HG02870 (cell line): ENCODE results near the gene TMC6.
A peak's percentile ranks its signal among the peaks of the same experiment; 100 is the strongest.
"Not testable (repeated sequence)": the region's sequence is repeated elsewhere in the genome, so short reads cannot be mapped to it uniquely, and the experiment has no call there.

Source experiments
- ATAC-seq: cut with Tn5 transposase; IDR thresholded peaks from one replicate; pipeline ENCODE4 v1.9.1; 2021; ENCODE audit warnings: mild to moderate bottlenecking, moderate library complexity; ENCODE audit not compliant: unreplicated experiment

TMC6 gene

DNA sequence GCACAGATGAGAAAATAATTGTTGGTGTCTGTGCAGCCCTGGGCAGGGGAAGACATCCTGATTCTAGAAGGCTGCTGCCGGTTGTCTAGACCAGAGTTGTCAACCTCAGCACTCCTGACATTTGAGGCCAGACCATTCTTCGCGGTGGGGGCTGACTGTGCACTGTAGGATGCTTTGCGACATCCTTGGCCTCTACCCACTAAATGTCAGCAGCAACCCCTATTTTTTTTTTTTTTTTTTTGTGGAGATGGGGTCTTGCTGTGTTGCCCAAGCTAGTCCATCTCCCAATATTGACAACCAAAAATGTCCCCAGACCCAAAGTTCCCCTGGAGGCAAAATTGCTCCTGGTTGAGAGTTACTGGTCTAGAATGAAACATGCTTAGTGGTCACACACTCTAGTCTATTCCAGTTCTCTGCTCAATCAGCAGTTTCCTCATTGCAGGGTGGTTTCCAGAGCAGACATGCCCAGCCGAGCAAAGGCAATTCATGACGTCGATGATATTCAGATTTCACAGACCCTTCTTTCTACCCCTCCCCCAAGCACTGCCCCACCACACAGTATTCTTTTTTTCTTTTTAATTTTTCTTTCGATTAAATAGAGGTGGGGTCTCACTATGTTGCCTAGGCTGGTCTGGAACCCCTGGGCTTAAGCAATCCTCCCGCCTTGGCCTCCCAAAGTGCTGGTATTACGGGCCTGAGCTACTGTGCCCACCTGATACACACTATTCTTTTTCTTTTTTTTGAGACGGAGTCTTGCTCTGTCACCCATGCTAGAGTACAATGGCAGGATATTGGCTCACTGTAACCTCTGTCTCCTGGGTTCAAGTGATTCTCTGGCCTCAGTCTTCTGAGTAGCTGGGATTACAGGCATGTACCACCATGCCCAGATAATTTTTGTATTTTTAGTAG, 26.6 kb upstream of the TMC6 start:
- ATAC-seq: peak; percentile 49

DNA sequence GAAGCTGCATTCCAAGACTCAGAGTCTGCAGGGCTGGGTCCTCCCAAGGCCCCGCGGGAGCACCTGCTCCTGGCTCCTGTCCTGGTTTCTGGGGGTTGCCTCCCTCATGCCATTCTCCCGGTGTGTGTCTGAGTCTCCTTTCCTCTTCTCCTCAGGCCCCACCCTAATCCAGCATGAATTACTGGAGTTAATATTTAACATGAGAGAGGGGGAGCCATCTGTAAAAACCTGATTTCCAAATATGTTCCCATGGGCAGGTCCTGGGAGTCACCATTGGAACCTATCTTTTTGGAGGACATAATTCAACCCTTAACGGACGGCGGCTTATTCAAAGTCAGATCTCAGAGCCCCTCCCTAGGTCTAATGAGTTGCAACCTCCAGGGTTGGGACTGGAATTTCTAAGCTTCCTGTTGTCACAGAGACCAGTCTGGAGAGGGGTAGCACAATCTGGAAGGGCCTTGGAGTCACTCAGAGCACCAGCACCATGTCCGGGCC, 23.0 kb upstream of the TMC6 start:
- no peak for ATAC-seq

DNA sequence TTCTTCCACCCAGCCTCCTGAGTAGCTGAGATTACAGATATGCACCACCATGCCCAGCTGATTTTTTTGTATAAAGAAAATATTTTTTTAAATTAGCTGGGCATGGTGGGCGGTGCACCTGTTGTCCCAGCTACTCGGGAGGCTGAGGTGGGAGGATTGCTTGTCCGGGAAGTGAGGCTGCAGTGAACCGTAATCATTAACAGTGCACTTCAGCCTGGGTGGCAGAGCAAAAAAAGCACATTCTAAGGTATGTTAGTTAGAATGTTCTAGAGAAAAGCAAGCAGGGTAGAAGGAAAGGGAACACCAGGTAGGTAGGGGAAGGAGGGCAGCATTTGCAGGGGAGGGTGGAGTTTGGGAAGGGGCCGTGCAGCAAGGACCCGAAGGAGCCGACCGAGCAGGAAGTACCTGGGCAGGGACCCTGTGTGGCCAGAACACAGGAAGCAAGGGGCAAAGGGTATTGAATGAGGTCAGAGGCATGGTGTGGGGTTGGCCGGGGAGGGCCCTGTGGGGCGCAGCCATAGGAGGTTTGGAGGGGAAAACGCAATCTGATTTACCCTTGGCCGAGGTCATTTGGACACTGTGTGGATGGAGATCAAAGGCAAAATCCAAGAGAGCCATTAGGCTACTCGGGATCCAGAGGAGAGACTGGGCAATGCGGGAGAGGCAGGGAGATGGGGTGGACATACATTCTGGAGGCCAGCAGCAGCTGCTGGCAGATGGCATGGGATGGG, 19.9 kb upstream of the TMC6 start:
- no peak for ATAC-seq

DNA sequence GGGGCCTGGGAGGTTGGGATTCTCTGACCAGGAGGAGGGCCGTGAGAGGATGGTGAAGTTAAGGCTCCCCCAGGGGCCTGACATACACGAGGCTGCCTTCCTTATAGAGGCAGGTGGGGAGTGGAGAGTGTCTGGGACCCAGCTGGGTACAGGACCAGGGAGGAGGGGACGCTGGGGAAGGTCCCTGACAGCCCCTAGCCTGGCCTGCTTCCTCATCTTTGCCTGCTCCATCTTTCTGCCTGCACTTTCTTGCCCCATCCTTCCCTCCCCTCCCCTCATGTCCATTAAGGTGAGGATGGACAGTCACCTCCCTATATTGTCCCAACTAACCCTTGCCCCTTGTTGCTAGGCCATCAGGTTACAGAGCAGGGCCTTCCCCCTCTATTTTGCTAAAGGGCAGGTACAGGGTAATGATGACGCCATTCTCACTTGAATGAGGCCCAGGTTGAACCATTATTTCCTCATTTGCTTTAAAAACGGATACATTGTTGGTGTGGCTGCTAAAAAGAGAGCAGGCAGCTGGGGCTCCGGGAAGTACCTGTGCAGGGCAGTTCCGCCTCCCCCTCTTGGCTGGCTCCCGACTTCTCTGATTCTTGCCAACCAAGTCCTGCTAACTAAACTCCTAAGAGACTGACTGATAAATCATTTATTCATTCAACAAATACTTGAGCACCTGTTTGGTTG, 18.9 kb upstream of the TMC6 start:
- peak; percentile 54 for ATAC-seq

DNA sequence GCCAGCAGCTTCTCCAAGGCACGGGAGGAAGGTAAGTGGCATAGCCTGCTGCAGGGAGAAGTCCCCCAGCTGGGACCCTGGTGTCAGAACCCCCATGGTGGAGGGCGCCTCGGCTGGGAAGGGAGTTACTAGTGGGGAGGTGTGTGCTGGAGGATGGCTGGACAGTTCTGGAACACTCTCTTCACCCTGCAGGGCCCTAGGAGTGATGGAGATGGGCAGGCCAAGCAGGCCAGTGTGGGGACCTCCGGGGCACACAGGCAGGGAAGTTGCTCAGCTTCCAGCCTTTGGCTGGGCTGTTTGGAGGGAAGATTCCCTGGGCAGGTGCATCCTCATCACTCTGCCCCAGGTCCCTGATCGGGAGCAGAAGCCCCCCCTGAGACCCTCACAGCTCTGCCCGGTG, 18.3 kb upstream of the TMC6 start:
- no peak for ATAC-seq

DNA sequence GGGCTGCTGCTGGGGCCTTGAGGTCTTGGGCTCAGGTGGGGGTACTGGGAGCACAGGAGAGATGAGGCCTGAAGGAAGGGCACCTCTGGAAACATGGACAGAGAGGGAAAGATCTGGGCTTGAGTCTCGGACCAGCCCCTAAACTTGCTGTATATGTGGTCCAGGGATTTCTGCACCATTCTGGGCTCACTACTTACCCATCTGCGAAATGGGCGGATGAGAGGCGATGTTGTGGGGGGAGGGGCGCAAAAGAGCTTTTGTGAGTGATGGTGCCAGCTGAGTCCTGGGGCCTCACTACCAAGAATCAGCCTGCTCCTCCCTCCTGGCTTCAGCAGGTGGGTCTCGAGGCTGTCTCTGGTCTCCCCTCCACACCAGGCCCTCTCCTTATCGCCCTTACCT, 17.9 kb upstream of the TMC6 start:
- ATAC-seq: no peak

DNA sequence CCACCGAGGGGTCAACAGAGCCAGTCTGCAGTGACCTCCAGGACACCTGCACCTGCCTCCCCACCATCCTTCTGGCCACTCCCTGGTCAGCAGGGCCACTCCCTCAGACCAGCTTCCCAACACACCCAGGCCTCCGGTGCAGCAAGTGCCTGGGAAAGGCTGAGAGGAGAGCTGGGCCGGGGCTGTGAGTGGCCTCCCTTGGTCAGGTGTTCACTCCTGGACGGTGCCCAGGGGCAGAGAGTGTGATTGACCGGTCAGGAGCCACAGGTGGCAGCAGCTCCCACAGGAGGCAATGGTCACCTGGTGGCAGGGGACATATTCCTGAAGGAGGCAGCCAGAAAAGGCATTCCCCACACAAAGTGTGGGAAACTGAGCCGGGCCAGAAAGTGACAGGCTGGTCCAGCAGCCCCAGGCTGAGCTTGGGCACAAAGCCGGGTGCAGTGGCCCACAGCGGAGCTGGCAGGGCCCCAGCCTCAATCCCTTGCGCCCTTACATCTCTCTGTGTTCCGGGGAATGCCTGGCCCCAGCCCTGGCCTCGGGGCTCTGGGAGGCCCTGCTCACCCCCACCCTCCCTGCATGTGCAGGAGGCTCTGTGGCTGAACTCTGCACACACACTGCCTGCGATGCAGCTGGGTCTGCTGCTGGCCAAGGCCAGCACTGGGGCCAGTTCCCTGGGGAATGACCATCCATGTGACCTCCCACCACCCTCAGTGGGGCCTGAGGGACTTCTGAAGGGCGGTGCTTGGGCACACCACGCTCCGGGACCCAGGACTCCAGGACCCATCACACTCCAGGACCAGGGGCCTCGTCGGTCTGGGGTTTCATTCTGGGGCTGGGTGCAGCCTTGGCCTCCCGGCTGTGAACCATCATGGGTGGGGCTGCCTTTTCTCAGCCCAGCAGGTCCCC, 16.4 kb upstream of the TMC6 start:
- no peak for ATAC-seq

DNA sequence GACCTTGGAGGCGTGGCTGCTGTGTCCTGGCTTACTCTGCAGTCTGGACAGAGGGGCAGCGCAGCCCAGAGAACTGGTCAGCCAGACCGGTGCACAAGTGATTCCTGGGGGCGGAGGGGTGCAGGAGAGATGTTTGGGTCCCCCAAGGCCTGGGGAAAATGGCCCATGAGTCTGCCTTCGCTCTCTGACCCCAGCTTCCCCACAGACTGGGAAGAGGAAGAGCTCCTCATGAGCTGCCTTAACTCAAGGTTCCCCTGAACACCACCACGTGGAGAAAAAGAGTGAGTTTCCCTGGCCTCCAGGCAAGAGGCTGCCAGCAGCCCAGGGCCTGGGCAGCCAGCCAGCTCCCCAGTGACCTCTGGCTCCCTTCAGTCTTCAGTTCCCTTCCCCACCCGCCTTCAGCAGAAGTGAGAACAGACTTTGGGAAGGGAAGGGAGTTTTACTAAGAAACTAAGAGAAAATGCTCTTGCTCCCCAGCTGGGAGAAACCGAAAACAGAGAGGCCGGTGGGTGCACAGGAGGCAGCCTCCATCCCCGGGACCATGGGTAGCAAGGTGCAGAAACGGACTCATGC, 15.7 kb upstream of the TMC6 start:
- no peak for ATAC-seq

DNA sequence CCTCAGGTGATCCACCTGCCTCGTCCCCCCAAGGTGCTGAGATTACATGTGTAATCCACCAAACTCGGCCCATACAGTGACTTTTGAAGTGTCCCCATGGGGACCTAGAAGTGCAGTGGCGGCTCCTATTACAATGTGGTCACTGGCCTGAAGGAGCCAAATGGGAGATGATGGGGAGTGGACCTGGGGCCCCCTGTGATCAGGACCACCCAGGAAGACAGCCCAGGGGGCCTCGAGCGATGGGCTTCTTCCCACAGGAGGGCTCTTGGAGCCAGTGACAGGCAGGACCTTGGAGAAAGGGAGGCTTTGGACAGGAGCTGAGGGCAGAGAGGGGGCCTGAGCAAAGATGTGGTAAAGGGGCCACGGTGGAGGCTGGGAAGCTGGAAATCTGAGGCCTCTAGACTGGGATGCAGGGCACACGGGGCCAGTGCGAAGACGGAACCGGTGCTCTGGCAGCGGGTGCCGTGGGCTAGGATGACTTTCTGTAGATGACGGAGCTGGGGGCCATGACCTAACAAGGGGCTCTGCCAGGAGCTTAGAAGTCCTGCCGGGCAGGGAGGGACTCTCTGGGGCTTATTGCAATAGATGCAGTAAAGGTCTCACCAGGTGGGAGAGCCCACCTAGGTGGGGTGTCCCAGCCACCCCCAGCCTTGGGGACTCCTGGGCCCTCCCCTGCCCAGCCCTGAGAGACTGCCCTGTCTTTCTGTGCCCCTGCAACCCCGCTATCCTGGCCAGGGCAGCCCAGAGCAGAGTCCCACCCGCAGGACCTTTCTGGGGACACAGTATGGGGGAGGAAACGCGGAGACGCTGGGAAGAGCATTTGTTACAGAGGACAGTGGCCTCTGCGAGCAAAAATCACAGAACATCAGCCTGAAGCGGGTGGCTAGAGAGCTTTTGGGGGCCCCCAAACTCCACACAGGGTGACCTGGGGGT, 14.9 kb upstream of the TMC6 start:
- no peak for ATAC-seq

DNA sequence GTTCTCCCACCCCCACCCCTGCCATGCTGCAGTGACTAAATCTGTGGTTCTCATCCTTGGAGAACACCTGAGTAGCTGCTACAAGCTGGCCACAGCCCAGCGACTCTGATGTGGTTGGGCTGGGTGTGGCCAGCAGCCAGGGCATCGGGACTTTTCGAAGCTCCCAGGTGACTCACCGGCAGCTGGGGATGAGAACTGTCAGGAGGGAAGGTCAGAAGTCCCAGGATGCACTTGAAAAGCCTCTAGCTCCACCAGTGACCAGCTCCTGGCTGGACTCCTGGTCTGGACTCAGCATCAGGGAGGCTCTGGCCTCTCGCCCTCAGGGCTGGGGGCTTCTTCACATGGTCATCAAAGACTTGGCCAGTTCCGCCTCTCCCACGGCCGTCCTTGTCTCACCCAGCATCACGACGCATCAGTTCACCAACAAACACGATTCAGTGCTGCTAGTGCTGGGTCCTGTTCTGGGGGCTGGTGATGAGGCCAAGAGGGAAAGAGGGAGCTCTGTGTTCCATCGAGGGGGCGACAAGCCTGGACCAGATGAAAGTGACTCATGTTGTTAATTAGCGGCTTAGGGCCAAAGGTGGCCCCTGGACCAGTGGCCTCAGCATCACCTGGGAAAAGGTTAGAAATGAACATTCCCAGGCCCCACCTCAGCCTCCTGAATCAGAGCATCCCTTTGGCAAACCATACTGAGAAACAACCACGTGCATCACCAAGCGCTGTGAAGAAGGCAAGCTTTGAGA, 13.7 kb upstream of the TMC6 start:
- no peak for ATAC-seq

DNA sequence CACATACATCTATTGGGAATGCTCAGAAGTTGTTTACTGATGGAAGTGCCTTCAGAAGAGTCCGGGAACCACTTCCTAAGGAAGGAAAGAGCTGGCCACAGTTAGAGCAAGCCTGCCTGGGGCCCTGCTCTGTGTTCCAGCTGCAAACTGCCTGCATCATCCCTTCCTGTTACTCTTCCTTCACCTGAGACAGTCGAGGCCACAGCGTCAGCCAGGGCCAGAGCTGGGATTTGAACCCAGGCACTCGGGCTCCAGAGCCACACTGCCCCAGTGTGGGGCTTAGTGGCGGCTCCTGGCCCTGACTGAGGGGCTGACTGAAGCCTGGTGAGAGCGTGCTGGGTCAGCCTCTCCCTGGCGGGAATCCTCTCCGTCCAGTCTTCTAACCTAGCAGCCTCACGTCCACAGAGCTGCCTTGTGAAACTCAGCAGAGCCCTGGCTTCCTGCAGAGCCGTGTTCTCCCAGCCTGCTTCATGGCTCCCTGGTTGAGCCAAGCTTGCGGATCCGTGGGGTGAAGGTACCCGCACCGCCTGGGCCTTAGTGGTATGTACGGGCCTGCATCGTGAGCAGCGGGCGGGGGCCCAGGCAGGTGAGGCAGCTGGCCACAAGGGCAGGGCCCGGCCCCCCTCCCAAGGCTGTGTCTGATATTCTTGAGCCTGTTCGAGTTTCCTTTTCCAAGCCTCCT, 13.0 kb upstream of the TMC6 start:
- no peak for ATAC-seq

DNA sequence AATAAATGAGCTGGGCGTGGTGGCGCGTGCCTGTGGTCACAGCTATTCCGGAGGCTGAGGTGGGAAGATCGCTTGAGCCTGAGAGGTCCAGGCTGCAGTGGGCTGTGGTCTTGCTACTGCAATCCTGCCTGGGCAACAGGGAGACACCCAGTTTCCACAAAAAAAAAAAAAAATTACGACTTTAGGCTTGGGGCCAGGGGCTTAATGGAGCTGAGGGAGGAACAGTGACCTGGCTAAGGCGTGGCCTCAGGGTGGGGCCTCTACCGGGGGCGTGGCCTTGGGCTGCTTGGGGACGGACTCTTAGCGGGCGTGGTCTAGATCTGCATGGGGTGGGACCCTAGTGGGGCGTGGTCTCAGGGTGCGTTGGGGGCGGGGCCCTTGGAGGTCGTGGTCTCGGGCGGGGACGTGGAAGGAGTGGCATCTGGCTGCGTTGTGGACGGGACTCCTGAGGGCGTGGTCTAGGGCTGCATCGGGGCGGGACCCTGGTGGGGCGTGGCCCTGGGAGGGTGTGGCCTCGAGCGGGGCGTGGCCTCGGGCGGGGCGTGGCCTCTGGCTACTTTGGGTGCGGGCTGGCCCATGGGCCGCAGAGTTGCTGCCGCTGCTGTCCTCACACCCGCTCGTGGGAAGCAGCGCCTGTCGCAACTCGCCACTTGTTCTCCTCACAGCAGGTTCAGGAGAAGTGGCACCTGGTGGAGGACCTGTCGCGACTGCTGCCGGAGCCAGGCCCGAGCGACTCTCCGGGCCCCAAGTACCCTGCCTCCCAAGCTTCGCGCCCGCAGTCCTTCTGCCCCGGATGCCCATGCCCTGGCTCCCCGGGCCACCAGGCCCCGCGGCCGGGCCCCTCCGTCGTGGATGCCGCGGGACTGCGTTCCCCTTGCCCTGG, 11.9 kb upstream of the TMC6 start:
- ATAC-seq: peak; percentile 85

DNA sequence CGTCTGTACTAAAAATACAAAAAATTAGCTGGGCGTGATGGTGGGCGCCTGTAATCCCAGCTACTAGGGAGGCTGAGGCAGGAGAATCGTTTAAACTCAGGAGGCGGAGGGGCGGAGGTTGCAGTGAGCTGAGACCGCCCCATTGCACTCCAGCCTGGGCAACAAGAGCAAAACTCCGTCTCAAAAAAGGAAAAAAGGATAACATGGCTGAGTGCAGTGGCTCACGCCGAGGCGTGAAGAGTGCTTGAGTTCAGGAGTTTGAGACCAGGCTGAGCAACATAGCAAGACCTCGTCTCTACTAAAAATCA, 11.3 kb upstream of the TMC6 start:
- not testable (repeated sequence) for ATAC-seq

DNA sequence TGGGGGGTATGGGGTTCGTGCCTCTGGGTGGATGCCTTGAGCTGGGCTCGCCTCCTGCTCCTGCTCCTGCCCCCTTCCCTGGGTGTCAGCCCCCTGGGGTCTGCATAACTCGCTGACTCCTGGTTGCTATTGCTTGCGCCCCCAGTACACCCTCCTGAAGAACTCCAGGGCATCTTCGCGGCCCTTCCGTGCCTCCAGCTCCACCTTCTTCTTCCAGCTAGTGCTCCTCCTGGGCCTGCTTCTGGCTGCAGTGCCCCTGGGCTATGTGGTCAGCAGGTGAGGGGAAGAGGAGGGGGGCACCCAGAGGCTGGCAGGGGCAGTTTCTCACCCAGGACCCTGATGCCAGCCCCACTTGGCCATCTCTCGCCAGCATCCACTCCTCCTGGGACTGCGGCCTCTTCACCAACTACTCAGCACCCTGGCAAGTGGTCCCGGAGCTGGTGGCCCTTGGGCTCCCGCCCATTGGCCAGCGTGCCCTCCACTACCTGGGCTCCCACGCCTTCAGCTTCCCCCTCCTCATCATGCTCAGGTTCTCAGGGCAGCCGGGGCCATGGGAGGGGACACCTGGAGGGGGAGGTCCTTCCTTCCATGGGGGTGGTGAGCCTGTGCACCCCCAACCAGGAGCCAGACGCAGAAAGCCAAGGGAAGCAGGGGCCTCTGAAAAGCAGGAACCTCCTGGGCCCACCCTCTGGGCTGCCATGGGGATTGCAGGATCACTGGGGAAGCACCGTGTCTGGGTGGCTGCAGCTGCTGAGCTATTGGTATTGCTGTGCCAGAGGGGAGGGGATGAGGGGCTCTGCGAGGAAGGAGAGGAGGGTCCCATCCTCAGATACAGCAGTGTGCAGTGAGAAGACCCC, 9.9 kb upstream of the TMC6 start:
- ATAC-seq: no peak

DNA sequence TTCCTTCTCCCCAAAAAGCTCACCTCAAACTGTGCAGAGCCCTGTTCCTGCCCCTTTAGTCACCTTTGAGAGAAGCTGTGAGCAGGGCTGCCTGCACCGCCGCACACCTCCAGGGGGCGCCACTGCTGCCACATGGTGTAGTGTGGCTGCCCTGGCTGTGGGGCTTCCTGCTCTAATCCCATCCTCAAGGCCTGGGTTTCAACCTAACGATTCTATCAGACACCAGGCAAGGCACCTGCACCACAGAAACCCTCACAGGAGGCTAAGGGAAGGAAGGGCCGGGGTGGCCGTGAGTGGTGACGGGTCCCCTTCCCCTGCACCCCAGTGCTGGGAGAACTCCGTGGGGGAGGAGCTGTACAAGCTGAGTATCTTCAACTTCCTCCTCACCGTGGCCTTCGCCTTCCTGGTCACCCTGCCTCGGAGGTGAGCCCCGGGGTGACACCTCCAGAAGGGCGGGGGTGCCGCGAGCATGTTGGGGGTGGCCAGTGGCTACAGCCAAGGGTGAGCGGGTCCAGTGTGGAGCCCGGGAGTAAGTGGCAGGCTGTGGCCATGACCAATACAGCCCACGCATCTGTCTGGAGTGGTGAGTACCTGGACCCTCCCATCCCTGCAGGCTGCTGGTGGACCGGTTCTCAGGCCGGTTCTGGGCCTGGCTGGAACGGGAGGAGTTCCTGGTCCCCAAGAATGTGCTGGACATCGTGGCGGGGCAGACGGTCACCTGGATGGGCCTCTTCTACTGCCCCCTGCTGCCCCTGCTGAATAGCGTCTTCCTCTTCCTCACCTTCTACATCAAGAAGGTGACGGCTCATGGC, 9.0 kb upstream of the TMC6 start:
- no peak for ATAC-seq
